ENCODE results near the gene UBA5.

GRCh38 chr3:132622761-132623160, 37.4 kb upstream of the UBA5 start:
- no peak for TF ChIP-seq CTCF (IDR thresholded peaks at IDR 0.05)
- no peak for TF ChIP-seq POLR2A (IDR thresholded peaks at IDR 0.05)
- no peak for TF ChIP-seq POLR2AphosphoS5 (IDR thresholded peaks at IDR 0.05; ENCODE audit: insufficient read depth in 1 of 2, low read depth in 1 of 2)
